HG03432 (cell line): ENCODE data around the gene CDR2.

Experiments used
- ATAC-seq: cut with Tn5 transposase; IDR thresholded peaks from one replicate; pipeline ENCODE4 v1.9.1; 2021; ENCODE audit warnings: mild to moderate bottlenecking, moderate library complexity; ENCODE audit not compliant: unreplicated experiment

Gene CDR2

DNA sequence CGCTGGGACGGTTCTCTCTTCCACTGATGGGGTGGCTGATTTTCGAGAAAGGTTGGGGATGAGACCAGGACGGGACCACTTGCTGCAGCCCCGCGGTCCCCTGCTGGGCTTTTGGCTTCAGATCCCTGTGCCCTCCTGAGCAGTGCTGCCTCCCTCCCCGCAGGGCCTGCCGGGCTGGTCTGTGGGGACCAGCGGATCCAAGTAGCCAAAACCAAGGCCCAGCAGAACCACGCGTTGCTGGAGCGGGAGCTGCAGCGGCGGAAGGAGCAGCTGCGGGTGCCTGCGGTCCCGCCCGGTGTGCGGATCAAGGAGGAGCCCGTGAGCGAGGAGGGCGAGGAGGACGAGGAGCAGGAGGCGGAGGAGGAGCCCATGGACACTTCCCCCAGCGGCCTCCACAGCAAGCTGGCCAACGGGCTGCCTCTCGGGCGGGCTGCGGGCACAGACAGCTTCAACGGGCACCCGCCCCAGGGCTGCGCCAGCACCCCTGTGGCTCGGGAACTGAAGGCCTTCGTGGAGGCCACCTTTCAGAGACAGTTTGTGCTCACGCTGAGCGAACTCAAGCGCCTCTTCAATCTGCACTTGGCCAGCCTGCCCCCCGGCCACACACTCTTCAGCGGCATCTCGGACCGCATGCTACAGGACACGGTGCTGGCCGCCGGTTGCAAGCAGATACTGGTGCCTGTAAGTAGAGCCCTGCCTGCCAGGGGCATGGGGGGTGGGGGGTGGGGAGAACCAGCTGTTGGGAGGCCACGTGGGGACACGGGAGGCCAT, 48.6 kb downstream of the CDR2 start:
- ATAC-seq: no peak

DNA sequence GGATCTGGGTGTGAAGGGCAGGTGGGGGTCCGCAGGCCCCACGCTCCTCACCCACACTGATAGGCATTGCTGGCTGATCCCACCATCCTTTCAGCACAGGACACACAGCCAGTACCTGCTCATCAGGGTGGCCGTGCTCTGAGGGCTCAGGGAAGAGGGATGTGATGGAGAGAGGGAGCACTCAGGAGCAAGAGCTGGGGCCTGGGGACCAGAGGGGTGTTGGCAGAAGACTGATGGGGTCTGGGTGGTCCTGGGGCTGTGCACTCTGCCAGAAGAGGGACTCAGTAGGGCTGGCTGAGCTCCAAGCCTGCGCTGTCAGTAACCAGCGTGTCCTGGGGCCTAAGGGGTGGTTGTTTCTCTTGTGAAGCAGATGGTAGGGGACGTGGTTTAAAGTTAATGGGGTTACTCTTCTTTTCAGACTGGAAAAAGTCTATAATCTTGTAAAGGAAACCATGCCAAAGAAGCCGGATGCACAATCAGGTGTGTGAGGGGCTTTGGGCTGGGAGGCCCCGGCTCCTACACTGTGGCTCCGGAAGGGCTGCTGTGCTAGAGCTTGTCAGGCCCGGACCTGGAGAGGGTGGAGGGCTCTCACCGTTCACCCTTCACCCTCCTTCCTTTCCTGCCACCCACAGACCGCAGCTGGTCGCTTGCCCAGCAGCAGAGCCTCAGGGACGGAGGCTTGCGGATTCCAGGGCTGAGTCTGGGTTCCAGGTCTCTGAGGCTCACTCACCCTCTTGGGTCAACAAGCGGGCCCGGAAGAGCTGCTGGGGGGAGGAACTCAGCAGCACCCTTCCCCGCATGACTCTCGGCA, 49.4 kb downstream of the CDR2 start:
- ATAC-seq: no peak

DNA sequence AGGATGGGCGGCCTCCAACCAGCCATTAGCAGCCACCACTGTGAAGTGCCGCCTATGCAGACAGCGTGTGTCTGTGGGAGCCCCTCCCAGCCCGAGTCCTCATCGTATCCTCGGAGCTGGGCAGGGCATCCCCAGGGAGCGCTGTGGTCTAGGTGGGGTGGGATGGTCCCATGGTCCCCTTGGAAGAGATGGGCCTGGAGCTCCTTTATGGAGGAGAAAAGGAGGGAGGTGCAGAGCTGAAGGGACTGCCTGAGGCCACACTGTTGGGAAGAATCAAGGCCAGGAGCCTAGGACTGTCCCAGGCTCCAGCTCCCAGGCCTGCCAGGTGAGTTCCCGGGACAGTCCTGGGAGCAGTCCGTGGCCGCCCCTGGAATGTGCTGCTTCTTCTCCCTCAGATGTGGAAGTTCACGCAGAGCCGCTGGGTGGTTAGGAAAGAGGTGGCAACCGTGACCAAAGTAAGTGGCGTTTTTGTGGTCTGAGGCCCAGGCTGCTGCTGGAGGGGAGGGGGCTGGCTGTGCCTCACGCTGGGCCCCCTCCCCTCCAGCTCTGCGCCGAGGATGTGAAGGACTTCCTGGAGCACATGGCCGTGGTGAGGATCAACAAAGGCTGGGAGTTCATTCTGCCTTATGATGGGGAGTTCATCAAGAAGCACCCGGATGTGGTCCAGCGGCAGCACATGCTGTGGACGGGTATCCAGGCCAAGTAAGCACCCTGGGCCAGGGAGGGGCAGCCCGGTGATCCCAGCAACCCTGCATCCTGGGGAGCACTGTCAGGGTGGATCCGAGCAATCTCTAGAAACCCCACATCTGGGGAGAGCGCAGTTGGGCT, 50.2 kb downstream of the CDR2 start:
- ATAC-seq: no peak

DNA sequence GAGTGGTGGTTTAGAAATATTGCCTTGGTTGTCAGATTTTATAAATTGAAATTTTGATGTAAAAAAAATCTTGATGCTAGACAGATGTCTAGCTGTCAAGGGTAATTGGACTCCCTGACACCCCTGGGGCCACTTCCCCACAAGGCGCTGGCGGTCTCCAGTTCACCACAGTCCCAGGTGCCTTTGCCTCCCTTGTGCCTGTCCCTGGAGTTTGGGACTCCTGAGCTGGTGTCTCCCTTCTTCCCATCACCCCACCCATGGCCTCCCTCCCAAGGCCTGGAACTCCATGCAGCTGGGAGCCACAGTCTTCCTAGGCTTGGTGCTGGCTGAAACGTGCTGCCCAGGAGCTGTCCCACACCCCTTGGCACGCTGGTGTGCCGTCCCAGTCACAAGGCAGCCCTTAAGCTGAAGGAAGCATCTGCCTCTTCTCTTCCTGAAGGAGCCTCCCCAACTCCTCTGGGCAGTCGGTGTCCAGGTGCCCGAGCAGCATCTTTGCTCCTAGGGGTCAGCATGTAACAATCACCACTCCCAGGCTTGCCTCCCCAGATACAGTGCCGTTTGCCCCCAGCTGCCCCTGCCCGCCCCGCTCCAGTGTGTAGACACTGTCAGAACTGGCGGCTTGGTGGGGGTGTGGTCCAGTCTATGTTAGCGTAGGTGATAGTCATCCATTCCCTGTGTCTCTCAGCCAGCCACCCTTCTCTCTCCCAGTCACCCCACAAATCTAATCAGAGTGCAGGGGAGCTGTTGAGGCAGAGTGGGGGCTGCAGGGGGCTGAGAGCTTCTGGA, 51.1 kb downstream of the CDR2 start:
- no peak for ATAC-seq

DNA sequence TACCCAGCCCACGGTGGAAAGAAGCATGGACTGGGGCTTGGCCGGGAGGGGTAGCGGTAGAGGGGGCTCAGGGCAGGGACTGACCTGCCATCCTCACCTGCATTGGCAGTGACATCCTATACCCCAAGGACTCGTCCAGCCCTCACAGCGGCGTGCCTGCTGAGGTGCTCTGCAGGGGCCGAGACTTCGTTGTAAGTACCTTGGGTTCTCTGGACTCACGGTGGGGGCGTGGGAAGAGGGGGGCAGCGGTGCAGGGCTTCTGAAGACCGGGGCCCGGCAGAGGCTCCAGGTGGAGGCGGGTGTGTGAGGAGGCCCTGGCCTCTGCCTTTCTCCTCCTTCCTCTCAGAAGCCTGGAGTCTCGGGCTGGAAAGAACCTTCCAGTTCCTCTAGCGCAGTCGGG, 51.7 kb downstream of the CDR2 start:
- ATAC-seq: no peak

DNA sequence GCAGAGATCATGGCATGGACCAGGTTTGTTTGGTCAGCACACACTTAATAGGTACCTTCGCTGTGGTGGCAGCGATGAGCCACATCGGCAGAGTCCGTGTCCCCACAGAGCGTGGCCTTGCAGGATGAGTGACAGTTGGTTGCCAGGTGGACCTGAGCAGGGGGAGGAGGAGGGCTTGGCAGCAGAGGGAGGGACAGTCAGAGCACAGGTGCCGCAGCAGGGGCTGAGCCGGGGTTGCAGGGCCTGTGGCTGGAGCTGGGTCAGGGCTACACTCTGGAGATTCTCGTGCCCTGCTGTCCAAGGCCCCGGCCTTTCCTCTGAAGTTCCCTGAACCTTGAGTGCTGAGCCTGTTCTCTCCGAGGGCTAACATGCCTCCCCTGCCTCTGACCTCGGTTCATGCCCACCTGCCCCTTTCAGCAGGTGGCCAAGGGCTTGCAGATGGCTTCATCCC, 52.4 kb downstream of the CDR2 start:
- ATAC-seq: no peak

DNA sequence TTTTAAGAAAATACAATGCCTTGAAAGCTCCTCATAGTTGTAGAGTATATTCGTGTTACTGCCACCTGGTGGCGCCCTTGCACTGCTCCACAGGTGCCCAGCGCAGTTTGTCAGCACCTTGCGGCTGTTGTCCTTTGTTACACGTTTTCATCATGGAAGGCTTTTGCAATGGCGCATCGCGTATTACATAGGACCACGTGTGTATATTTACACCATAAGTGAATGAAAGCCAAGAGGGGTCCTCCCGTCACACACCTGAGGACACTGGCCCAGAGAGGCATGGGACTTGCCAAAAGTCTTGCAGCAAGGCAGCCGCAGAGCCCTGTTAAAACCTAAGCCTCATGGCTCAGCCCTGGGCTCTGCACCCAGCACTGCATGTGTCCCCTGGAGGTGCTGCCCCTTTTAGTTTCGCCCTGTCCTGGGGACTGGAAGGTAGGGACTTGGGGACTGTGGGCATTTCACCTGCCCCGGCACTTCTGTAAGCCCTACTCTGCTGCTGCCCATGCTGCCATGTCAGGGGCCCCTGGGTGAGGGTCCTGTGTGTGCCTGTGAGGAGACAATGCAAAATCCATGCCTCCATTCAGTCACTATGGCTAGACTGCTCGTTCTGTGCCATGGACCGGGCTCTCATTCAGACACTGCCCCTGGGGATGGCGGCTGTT, 52.9 kb downstream of the CDR2 start:
- no peak for ATAC-seq

DNA sequence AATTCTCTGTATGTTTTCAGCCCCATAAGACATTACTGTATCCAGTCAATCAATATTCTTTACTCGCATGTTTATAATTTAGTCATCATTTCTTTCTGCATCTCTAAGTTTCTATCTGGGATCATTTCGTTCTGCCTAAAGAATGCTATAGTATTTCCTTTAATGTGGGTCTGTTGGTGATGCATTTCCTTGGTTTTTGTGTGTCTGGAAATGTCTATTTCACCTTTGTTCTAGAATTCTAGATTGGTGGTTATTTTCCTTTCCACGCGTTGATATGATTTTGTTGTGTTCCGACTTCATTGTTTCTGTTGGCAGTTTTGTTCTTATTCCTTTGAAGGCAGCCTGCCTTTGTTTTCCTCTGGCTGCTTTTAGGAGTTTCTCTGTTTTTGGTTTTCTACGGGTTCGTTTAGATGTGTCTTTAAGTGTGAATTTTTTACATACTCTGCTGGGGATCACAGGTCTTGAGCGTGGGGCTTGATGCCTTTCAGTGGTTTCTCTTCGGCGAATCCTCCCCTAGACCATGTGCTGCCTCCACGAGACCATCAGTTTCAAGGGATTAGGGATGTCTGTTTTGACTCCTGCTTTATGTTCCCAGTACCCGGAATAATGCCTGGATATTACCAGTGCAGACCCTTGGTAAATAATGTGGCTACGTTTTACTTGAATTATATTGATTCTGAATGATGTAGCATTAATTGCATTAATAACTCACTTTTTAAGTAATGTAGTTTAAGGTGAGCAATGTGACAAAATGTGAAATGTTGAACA, 53.7 kb downstream of the CDR2 start:
- ATAC-seq: no peak

DNA sequence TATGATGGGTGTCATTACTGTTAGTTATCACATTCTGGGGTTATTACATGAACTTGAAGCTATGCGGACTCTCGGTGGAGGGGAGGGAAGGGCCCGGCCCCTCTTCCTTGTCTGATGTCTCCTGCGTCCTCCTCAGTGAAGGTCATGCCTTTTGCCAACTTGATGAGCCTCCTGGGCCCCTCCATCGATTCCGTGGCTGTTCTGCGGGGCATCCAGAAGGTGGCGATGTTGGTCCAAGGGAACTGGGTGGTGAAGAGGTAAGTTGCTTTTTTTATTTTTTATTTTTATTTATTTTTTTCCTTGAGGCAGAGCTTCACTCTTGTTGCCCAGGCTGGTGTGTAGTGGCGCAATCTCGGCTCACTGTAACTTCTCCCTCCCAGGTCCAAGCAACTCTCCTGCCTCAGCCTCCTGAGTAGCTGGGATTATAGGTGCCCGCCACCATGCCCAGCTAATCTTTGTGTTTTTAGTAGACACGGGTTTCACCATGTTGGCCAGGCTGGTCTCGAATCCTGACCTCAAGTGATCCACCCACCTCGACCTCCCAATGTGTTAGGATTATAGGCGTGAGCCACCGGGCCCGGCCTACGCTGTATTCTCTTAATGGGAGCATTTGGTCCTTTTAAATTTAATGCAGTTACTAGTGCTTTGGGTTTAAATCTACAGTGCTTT, 55.6 kb downstream of the CDR2 start:
- no peak for ATAC-seq

DNA sequence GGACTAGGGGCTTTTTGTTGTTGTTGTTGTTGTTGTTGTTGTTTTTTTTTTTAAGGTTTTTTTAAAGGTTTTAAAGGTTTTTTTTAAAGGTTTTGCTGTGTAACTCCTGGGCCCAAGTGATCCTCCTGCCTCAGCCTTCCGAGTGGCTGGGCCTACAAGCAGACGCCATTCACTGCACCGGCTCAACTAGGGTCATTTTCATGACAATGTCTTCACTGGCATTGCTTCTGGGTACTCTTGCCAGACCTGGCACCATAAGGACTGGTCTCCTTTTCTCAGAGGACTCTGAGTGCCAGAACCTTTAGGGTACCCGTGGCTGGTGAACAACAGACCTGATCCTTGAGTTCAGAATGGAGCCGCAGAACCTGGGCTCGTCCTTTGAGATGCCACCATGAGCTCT, 56.8 kb downstream of the CDR2 start:
- ATAC-seq: no peak

DNA sequence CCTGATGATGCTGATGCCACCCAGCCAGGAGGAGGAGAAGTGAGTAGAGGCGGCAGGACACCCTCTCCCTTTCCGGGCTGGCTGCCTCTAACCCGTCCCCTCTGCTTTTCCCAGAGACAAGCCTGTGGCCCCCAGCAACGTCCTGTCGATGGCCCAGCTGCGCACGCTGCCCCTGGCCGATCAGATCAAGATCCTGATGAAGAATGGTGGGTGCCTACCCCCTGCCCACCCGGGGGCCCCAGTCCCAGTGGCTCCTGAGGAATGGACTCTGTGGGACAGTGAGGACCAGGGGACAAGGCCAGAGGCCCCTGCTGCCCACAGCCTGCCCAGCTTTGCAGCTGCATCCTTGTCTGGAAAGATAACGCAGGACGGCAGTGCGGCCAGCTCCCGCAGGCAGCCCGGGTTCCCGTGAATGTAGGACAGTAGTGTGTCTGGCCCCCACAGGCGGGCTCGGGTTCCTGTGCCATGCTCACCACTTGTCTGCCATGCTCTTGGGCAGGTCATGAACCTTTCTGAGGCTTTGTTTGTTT, 57.4 kb downstream of the CDR2 start:
- no peak for ATAC-seq

DNA sequence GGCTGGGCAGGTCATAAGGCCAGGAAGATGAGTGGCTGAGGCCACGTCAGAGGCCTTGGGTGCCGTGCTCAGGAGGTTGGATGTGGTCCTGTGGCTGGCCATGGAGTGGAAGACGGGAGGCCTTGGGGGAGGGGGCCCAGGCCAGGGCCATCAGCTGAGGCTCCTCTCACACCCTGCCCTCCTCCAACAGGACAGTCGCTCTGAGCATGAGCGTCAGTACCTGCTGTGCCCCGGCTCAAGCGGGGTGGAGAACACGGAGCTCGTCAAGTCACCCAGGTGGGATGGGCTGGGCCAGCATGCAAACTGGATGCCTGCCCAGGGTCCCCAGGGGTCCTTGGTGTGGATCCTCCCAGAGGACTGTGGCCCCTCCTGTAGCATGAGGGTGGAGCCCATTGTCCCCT, 58.0 kb downstream of the CDR2 start:
- ATAC-seq: no peak

DNA sequence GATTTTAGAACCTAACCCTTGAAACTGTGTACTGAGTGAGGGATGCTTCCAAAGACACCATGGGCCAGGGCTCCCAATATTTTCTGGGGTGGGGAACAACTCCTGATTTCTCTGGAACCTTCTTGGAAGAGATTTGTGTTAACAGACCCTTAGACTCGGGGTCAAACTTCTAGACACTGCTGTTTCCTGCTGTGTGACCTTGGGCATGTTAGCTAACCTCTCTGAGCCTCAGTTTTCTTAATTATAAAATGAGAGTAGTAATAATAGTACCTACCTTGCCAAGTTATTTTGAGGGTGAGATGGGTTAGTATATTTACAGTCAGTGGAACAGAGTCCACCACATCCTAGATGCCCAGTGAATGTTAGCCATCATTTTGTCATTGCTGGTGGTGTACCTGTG, 58.4 kb downstream of the CDR2 start:
- no peak for ATAC-seq

DNA sequence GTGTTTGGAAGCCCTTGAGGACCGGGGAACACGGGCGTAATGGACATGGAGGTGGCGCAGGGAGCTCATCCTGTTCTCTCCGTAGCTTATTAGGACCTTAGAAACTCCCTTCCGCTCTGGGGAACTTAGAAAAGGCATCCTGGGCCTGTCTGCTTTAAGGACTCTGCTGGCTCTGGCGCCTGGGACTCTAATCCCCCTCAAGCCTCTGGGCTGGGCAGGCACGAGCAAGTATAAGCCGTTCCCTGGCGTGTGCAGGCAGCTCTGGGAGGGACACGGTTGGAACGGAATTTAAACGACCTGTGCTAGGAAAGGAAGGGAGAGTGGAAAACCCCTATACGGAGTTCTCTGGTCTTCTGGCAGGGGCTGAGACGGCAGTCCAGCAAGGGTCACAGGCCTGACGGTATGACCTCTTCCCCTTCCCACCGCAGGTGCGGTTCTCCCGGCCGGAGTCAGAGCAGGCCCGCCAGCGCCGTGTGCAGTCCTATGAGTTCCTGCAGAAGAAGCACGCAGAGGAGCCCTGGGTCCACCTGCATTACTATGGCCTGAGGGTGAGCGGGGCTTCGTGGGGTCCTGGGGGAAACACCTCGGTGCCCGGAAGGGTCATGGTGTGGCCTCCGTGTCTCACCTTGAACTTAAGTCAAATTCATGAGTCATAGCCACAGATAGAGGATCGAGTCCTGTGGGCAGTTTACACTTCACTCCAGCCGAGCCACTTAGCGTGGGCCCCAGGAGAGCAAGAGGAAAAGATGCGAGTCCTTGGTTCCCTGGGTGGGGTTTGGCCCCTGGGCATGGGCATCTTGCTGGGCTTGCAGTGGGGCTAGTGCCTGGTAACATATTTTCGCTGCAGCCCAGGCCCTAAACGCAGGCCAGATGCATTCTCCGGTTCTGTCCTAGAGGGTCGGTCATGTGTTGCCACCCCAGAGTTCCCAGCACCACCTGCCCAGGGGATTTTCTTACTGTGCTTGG, 59.5 kb downstream of the CDR2 start:
- ATAC-seq: no peak

DNA sequence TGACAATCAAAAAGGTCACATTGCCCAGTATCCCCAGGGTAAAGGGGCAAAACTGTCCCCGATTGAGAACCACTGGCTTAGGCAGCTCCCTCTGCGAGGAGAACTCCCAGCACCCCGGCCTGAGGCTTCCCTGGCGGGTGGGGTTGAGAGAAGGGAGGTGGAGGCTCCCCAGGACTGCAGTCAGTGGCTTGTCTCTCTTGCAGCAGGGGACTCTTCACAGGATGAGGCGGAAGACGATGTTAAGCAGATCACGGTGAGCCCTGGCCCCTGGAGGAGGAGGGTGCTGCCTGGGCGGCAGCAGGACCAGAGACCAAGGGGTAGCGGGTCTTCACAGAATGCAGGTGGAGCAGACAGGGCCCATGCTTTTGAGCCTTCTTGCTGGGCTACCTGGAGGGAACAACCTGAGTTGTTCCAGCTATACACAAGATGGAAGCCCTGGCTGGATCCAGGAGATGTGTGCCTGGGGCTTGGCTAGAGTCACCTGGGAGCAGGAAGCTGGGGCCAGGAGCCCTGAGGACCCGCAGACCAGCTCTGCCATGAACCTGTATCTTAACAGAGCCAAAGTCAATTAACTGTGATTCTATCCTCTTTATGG, 60.4 kb downstream of the CDR2 start:
- ATAC-seq: no peak

DNA sequence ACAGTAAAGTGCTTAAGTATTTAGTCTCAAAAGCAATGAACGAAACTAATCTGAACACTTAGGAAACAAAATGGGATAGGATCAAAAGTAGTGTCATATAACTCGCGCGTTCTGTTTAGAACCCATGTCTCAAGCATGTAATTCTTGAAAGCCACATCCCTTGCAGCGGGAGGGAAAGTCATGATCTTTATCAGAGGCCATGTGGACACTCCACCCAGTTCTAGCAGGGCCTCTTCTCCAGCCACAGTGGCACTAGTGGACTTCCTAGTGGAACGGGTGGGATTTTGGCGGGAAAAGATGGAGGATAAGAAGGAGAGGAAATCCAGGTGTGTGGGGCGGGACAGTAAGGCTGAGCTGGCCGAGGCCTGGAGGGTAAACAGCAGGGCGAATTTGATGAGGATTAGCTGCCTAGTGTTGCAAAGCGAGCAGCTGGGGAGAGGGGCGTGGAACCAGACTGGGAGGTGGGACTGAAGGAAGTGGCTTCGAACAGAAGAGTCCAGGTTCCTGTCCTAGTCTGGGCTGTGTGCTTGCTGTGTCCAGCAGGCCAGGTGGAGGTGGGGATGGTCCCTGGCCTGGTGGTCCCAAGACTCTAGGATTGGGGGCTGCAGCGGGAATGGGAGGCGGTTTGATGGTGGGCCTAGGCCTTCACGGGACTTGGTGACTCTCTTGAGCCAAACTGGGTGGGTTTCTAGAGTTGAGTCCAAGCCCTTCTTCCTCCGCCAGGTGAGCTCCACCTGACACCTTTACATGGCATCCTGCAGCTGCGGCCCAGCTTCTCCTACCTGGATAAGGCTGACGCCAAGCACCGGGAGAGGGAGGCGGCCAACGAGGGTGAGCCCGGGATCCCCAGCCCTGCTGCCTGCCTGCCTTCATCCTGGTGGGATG, 61.3 kb downstream of the CDR2 start:
- ATAC-seq: no peak
